ENCODE measurements around the gene GRIN2A.

Gene GRIN2A

DNA sequence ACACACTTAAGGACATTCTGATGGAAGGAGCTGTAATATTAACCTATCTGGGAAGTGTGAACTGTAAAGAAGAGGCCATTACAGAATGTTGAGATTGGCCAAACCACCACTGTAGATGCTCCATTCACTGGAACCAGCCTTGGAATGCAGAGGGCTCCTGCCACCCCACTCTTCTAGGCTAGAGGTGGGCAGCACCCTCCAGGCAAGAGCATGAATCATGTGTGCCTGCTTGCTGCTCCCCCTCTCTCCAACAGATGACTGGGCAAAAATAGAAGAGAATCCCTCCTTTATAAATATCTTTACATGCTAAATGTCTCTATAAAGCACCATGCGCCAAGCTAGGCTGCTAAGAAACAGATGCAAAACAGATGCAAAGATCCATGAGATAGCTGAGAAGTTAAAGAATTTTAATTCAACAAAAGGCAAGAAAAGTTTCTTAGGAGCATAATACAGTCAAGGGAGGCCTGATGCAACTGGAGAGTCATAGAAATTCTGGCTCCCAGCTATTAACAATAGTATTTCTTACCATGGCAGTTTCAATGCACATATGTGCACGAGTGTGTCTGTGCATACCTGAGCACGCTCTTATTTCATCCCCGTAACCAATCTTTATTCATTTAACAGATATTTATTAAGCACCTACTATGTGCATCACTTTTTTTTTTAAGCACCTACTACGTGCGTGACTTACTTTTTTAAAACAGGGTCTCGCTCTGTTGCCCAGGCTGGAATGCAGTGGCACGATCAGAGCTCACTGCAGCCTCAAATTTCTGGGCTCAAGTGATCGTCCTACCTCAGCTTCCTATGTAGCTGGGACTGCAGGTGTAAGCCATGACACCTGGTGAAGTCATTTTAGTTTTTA, 53.6 kb downstream of the GRIN2A start:
- H3K9me3 ChIP-seq (ENCODE audit: control insufficient read depth in 1 of 2, low read length in 2 of 2), result no peaks in the 10 kb centered on the region
- H3K27me3 ChIP-seq (ENCODE audit: low read depth, low read length), result no peaks in the 10 kb centered on the region
- no peak overlapping the region for H3K27ac ChIP-seq (ENCODE audit: low read length)
- no peaks in the 10 kb centered on the region for H3K36me3 ChIP-seq (ENCODE audit: control insufficient read depth in 1 of 2, insufficient read depth in 2 of 2, low read length in 2 of 2)
- H3K4me3 ChIP-seq (ENCODE audit: low read depth in 1 of 2, low read length in 2 of 2), result no peak overlapping the region
- H3K4me1 ChIP-seq (ENCODE audit: control insufficient read depth in 1 of 2, insufficient read depth in 2 of 2, low read length in 2 of 2), result peaks cover 0 to 8% of the 10 kb centered on the region in 2 donors

DNA sequence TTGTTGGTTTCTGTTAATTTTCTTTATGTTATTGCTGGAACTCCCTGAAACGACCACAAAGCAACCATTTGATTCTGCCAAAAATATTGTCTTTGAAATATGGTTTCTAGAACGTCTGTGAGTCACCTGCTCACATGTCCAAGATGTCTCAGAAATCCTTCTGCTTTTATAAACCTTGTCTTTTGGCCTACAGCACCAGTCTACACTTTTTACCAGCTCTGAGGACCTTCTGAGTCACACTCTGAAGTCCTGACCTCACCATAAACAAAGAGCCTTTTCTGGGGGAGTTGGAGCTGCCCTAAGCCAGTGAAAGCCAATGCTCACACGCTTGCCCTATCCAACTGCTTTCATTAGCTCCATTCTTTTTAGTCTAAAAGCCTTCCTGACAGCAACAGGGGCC, 55.5 kb downstream of the GRIN2A start:
- H3K27me3 ChIP-seq (ENCODE audit: low read depth, low read length), result no peaks in the 10 kb centered on the region
- no peak overlapping the region for H3K27ac ChIP-seq (ENCODE audit: low read length)
- no peaks in the 10 kb centered on the region for H3K9me3 ChIP-seq (ENCODE audit: control insufficient read depth in 1 of 2, low read length in 2 of 2)
- H3K36me3 ChIP-seq (ENCODE audit: control insufficient read depth in 1 of 2, insufficient read depth in 2 of 2, low read length in 2 of 2), result no peaks in the 10 kb centered on the region
- peaks cover 0 to 21% of the 10 kb centered on the region in 2 donors for H3K4me1 ChIP-seq (ENCODE audit: control insufficient read depth in 1 of 2, insufficient read depth in 2 of 2, low read length in 2 of 2)
- H3K4me3 ChIP-seq (ENCODE audit: low read depth in 1 of 2, low read length in 2 of 2), result no peak overlapping the region

DNA sequence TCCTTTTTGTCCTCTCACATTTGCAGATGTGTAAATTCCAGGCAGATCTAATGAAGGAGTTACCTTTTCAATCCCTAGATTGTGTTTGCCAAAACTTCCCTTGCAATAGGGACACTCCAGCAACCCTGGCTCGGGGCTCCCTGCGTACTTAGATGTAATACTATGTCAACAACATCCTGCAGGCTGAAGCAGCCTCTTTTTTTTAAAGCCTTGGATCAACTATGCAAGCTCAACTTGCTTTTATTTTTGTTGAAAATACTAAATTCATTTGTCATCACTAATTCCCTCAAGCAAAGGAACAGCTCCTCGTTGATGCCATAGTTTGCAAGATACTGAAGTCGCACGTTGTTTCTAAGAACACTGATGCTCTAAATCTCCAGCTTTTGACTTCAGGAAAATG, 59.1 kb downstream of the GRIN2A start:
- no peak overlapping the region for H3K4me3 ChIP-seq (ENCODE audit: low read depth in 1 of 2, low read length in 2 of 2)
- H3K9me3 ChIP-seq (ENCODE audit: control insufficient read depth in 1 of 2, low read length in 2 of 2), result no peaks in the 10 kb centered on the region
- no peaks in the 10 kb centered on the region for H3K27me3 ChIP-seq (ENCODE audit: low read depth, low read length)
- H3K27ac ChIP-seq (ENCODE audit: low read length), result no peak overlapping the region
- H3K4me1 ChIP-seq (ENCODE audit: control insufficient read depth in 1 of 2, insufficient read depth in 2 of 2, low read length in 2 of 2), result peaks cover 0 to 14% of the 10 kb centered on the region in 2 donors
- no peaks in the 10 kb centered on the region for H3K36me3 ChIP-seq (ENCODE audit: control insufficient read depth in 1 of 2, insufficient read depth in 2 of 2, low read length in 2 of 2)

DNA sequence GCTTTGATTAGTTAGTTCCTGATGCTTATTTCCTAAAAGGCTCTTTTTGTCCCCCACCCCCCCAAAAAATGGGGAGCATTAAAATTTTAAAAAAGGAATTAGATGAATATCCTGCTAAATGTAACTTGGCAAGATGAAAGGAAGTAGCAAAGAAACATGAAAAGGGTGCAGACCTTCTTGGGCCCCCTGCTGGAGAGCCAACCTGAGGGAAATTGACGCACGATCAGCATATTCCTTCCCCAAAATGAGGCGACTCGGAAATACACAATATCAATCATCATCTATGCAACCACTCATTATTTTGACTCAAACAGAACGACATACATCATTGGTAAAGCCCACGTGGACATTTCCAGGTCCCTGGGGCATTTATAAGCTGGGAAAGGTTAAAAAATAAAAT, 59.7 kb downstream of the GRIN2A start:
- Histone ChIP-seq H3K4me1 (ENCODE audit: control insufficient read depth in 1 of 2, insufficient read depth in 2 of 2, low read length in 2 of 2) (peaks cover 0 to 14% of the 10 kb centered on the region in 2 donors), H3K36me3 (ENCODE audit: control insufficient read depth in 1 of 2, insufficient read depth in 2 of 2, low read length in 2 of 2) (no peaks in the 10 kb centered on the region), H3K4me3 (ENCODE audit: low read depth in 1 of 2, low read length in 2 of 2) (peak overlapping the region in 1 of 2 donors; percentile 9), H3K27ac (ENCODE audit: low read length) (no peak overlapping the region), H3K9me3 (ENCODE audit: control insufficient read depth in 1 of 2, low read length in 2 of 2) (no peaks in the 10 kb centered on the region), H3K27me3 (ENCODE audit: low read depth, low read length) (no peaks in the 10 kb centered on the region)

DNA sequence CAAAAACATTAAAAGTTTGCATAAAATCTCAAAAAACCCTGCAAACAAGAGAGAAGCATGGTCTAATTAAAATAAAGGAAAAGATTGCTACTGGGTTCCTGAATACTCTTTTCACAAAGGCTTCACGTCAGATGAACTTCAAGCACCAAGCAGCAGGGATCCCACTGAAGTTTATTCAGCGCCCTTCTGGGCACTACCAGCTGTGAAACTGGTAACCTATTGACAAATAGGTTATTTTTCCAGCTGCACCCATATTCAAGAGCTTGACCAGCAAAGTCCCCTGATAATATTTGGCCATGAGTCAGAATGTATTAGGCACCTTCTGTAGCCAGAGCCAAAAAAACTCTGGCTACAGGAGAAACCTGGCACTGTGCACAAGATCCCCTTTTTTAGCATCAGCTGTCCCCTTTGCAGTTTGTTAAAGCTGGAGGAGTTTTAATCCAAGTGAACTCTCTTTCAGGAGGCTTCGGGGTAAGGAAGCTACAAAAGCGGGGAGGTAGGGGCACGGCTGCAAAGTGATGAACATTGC, 60.3 kb downstream of the GRIN2A start:
- H3K27me3 ChIP-seq (ENCODE audit: low read depth, low read length), result no peaks in the 10 kb centered on the region
- peaks cover 0 to 14% of the 10 kb centered on the region in 2 donors for H3K4me1 ChIP-seq (ENCODE audit: control insufficient read depth in 1 of 2, insufficient read depth in 2 of 2, low read length in 2 of 2)
- H3K36me3 ChIP-seq (ENCODE audit: control insufficient read depth in 1 of 2, insufficient read depth in 2 of 2, low read length in 2 of 2), result no peaks in the 10 kb centered on the region
- H3K27ac ChIP-seq (ENCODE audit: low read length), result no peak overlapping the region
- peak overlapping the region in 1 of 2 donors; percentile 9 for H3K4me3 ChIP-seq (ENCODE audit: low read depth in 1 of 2, low read length in 2 of 2)
- no peaks in the 10 kb centered on the region for H3K9me3 ChIP-seq (ENCODE audit: control insufficient read depth in 1 of 2, low read length in 2 of 2)

DNA sequence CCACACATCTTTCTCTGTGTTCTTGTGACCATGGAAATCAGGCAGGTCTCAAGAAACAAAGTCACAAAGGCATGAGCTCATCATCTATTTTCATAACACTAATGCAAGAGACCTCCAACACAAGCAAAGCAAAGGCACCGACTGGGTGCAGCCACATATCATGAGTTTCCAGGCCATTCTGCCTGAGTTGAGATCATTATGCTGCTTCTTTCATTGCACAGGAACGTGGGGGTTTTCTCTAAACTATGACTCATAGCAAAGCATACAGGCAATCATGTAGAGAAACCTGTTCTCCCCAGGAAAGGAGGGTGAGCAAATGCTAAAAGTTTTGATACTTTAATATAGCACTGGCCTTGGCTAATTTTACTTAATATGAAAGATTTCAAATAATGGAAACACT, 60.7 kb downstream of the GRIN2A start:
- H3K9me3 ChIP-seq (ENCODE audit: control insufficient read depth in 1 of 2, low read length in 2 of 2), result no peaks in the 10 kb centered on the region
- no peak overlapping the region for H3K27ac ChIP-seq (ENCODE audit: low read length)
- no peaks in the 10 kb centered on the region for H3K36me3 ChIP-seq (ENCODE audit: control insufficient read depth in 1 of 2, insufficient read depth in 2 of 2, low read length in 2 of 2)
- no peak overlapping the region for H3K4me3 ChIP-seq (ENCODE audit: low read depth in 1 of 2, low read length in 2 of 2)
- no peaks in the 10 kb centered on the region for H3K27me3 ChIP-seq (ENCODE audit: low read depth, low read length)
- H3K4me1 ChIP-seq (ENCODE audit: control insufficient read depth in 1 of 2, insufficient read depth in 2 of 2, low read length in 2 of 2), result peaks cover 0 to 14% of the 10 kb centered on the region in 2 donors

DNA sequence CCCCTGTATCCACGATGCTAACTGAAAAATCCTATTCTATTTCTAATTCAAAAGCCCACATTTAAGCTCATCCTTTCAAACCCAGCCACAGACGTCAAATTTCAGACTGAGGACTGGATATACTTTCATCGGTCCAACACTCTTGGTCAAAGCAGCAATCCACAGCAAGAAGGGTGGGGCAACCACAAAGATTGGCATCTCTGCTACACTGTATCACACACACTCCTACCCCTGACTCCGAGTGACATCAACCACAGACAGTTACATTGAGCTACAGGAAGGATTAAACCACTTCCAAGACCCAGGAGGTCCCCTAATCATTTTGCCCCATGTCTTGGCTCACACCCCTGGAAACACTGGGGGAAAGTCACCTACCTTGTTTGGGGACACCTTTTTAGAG, 61.3 kb downstream of the GRIN2A start:
- Histone ChIP-seq H3K36me3 (ENCODE audit: control insufficient read depth in 1 of 2, insufficient read depth in 2 of 2, low read length in 2 of 2) (no peaks in the 10 kb centered on the region), H3K27ac (ENCODE audit: low read length) (peak overlapping the region; percentile 18), H3K4me1 (ENCODE audit: control insufficient read depth in 1 of 2, insufficient read depth in 2 of 2, low read length in 2 of 2) (peaks cover 0 to 14% of the 10 kb centered on the region in 2 donors), H3K4me3 (ENCODE audit: low read depth in 1 of 2, low read length in 2 of 2) (no peak overlapping the region), H3K27me3 (ENCODE audit: low read depth, low read length) (no peaks in the 10 kb centered on the region), H3K9me3 (ENCODE audit: control insufficient read depth in 1 of 2, low read length in 2 of 2) (no peaks in the 10 kb centered on the region)

DNA sequence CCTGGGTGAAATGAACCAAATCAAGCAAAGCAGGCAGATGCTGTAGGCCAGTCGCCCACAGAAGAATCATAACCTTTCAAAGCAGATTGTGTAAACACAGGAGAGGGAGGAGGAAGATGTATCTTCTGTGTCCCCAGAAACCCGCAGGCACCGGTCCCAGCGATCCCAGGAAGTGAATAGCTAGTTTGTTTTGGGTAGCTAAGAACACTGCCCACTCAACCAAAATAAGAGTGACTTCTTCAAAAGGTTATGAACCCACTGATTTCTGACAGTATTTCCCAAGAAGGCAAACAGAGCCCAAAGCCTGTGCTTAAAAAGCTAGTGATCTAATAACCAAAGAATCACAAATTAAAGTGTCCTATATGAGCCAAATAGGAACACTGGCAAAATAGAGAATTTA, 67.8 kb downstream of the GRIN2A start:
- H3K36me3 ChIP-seq (ENCODE audit: control insufficient read depth in 1 of 2, insufficient read depth in 2 of 2, low read length in 2 of 2), result no peaks in the 10 kb centered on the region
- H3K27me3 ChIP-seq (ENCODE audit: low read depth, low read length), result no peaks in the 10 kb centered on the region
- peaks cover 0 to 21% of the 10 kb centered on the region in 2 donors for H3K4me1 ChIP-seq (ENCODE audit: control insufficient read depth in 1 of 2, insufficient read depth in 2 of 2, low read length in 2 of 2)
- peak overlapping the region; percentile 39 for H3K27ac ChIP-seq (ENCODE audit: low read length)
- no peak overlapping the region for H3K4me3 ChIP-seq (ENCODE audit: low read depth in 1 of 2, low read length in 2 of 2)
- no peaks in the 10 kb centered on the region for H3K9me3 ChIP-seq (ENCODE audit: control insufficient read depth in 1 of 2, low read length in 2 of 2)

DNA sequence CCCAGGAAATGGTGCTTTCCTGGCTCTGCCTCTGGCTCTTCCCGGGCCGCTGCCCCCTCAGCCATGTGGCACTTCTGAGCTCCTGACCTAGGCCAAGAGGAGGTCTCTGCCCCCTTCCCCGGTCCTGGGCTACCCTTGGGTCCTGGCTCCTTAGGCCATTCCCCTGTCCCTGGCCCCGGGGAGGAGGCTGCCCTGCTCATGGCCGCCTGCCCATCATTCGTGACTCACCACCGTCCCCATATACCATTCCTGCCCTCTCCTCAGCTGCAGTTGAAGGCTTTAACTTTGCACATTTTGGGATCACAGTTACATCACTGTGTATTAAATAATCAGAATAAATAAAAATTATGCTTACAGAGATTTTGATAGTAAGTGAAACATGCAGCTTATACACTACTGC, 69.0 kb downstream of the GRIN2A start:
- Histone ChIP-seq H3K27ac (ENCODE audit: low read length) (no peak overlapping the region), H3K9me3 (ENCODE audit: control insufficient read depth in 1 of 2, low read length in 2 of 2) (no peaks in the 10 kb centered on the region), H3K4me3 (ENCODE audit: low read depth in 1 of 2, low read length in 2 of 2) (no peak overlapping the region), H3K27me3 (ENCODE audit: low read depth, low read length) (no peaks in the 10 kb centered on the region), H3K4me1 (ENCODE audit: control insufficient read depth in 1 of 2, insufficient read depth in 2 of 2, low read length in 2 of 2) (peaks cover 0 to 21% of the 10 kb centered on the region in 2 donors), H3K36me3 (ENCODE audit: control insufficient read depth in 1 of 2, insufficient read depth in 2 of 2, low read length in 2 of 2) (no peaks in the 10 kb centered on the region)

DNA sequence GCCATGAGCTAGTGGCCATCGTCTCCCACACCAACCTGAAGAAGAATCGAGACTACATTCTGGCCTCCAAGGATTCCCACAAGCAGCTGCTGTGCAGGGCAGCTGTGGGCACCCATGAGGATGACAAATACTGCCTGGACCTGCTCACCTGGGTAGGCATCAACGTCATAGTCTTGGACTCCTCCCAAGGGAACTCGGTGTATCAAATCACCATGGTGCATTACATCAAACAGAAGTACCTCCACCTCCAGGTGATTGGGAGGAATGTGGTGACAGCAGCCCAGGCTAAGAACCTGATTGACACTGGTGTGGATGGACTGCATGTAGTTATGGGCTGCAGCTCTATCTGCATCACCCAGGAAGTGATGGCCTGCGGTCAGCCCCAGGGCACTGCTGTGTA, 70.2 kb downstream of the GRIN2A start:
- peaks cover 0 to 21% of the 10 kb centered on the region in 2 donors for H3K4me1 ChIP-seq (ENCODE audit: control insufficient read depth in 1 of 2, insufficient read depth in 2 of 2, low read length in 2 of 2)
- H3K27ac ChIP-seq (ENCODE audit: low read length), result no peak overlapping the region
- H3K36me3 ChIP-seq (ENCODE audit: control insufficient read depth in 1 of 2, insufficient read depth in 2 of 2, low read length in 2 of 2), result no peaks in the 10 kb centered on the region
- no peak overlapping the region for H3K4me3 ChIP-seq (ENCODE audit: low read depth in 1 of 2, low read length in 2 of 2)
- no peaks in the 10 kb centered on the region for H3K27me3 ChIP-seq (ENCODE audit: low read depth, low read length)
- no peaks in the 10 kb centered on the region for H3K9me3 ChIP-seq (ENCODE audit: control insufficient read depth in 1 of 2, low read length in 2 of 2)

DNA sequence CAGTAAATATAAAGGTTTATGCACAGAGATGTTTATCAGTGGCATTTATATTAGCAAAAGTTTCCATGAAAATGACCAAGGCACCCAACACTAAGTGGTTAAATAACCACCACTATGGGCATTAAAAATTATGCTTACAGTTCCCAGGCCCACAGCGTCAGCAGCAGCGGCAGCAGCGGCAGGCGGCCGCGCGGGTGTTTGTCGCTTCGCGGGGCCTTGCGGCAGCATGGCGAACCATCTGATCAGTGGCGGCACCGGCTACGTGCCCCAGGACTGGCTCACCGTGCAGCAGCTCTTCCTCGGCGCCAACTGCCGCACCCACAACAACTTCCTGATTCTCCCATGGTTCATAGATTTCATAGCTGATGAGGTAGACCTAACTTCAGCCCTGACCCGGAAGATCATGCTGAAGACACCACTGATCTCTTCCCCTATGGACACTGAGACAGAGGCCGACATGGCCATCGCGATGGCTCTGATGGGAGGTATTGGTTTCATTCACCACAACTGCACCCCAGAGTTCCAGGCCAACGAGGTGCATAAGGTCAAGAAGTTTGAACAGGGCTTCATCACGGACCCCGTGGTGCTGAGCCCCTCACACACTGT, 71.0 kb downstream of the GRIN2A start:
- Histone ChIP-seq H3K4me3 (ENCODE audit: low read depth in 1 of 2, low read length in 2 of 2) (no peak overlapping the region), H3K4me1 (ENCODE audit: control insufficient read depth in 1 of 2, insufficient read depth in 2 of 2, low read length in 2 of 2) (peaks cover 0 to 21% of the 10 kb centered on the region in 2 donors), H3K27ac (ENCODE audit: low read length) (no peak overlapping the region), H3K36me3 (ENCODE audit: control insufficient read depth in 1 of 2, insufficient read depth in 2 of 2, low read length in 2 of 2) (no peaks in the 10 kb centered on the region), H3K9me3 (ENCODE audit: control insufficient read depth in 1 of 2, low read length in 2 of 2) (no peaks in the 10 kb centered on the region), H3K27me3 (ENCODE audit: low read depth, low read length) (no peaks in the 10 kb centered on the region)

Measured in muscle layer of duodenum (tissue), 2 donors.